Neural cell (in vitro differentiated cells): ENCODE results near the gene BST1. TPM values are rescaled to one million over a fixed set of nuclear protein-coding genes. Genes with fewer than 3 reads are reported as not detected.

Experiments
- H2AFZ ChIP-seq: fragments of 200-600, 300-800 bp; sonication (generic), shearing (Covaris generic); 2 replicates; pipeline ENCODE4 v1.6.0; 2014; ENCODE audit warnings: low read depth, mild to moderate bottlenecking, antibody characterized with exemption, low read length, moderate library complexity
- H3F3A ChIP-seq: fragments of 200-600 bp; shearing (Covaris generic); 2 replicates; pipeline ENCODE4 v1.6.1; 2016; ENCODE audit warnings: mild to moderate bottlenecking, moderate library complexity, mixed read lengths, antibody characterized with exemption, low read length; ENCODE audit not compliant: insufficient read depth, poor library complexity, severe bottlenecking
- H3K27ac ChIP-seq: fragments of 200-600, 300-800 bp; sonication (generic), shearing (Covaris generic); 2 replicates; pipeline ENCODE4 v1.5.1; 2014; ENCODE audit warnings: mild to moderate bottlenecking, low read length, moderate library complexity
- H3K27me3 ChIP-seq: fragments of 300-800, 200-600 bp; sonication (generic), shearing (Covaris generic); 2 replicates; pipeline ENCODE4 v1.6.0; 2014; ENCODE audit warnings: mild to moderate bottlenecking, low read depth, low read length, moderate library complexity; ENCODE audit not compliant: insufficient read depth
- H3K36me3 ChIP-seq: fragments of 300-800, 200-600 bp; sonication (generic), shearing (Covaris generic); 2 replicates; pipeline ENCODE4 v1.5.1; 2014; ENCODE audit warnings: mild to moderate bottlenecking, antibody characterized with exemption, low read length, moderate library complexity; ENCODE audit not compliant: insufficient read depth
- H3K4me2 ChIP-seq: fragments of 300-800, 200-600 bp; sonication (generic), shearing (Covaris generic); 2 replicates; pipeline ENCODE4 v1.6.0; 2014; ENCODE audit warnings: mild to moderate bottlenecking, low read length
- H3K4me3 ChIP-seq: fragments of 300-800, 200-600 bp; sonication (generic), shearing (Covaris generic); 2 replicates; pipeline ENCODE4 v1.5.1; 2014; ENCODE audit warnings: mild to moderate bottlenecking, low read length, moderate library complexity
- H3K79me2 ChIP-seq: fragments of 200-600 bp; shearing (Covaris generic); replicated peaks from 2 replicates; pipeline ENCODE4 v1.6.0; 2014; ENCODE audit warnings: mild to moderate bottlenecking, low read length, moderate library complexity; ENCODE audit not compliant: insufficient read depth
- H3K9ac ChIP-seq: fragments of 300-800, 200-600 bp; sonication (generic), shearing (Covaris generic); 2 replicates; pipeline ENCODE4 v1.6.1; 2016; ENCODE audit warnings: mild to moderate bottlenecking, low read length, mixed read lengths
- H3K9me2 ChIP-seq: fragments of 200-600 bp; shearing (Covaris generic); 2 replicates; pipeline ENCODE4 v1.6.1; 2016; ENCODE audit warnings: mild to moderate bottlenecking, low read length, mixed read lengths; ENCODE audit not compliant: insufficient read depth
- H3K9me3 ChIP-seq: fragments of 200-600, 300-800 bp; sonication (generic), shearing (Covaris generic); 2 replicates; pipeline ENCODE4 v1.6.1; 2016; ENCODE audit warnings: mild to moderate bottlenecking, mixed run types, low read length, moderate library complexity, mixed read lengths
- H4K20me1 ChIP-seq: fragments of 200-600 bp; shearing (Covaris generic); 2 replicates; pipeline ENCODE4 v1.6.1; 2016; ENCODE audit warnings: mild to moderate bottlenecking, mixed run types; ENCODE audit not compliant: insufficient read depth
- CTCF ChIP-seq: fragments of 450-650 bp; IDR thresholded peaks from 2 replicates; pipeline ENCODE4 v1.5.1; 2014; ENCODE audit warnings: antibody characterized with exemption, mild to moderate bottlenecking, moderate library complexity; ENCODE audit not compliant: poor library complexity, severe bottlenecking
- EP300 ChIP-seq: fragments of 450-650 bp; conservative IDR thresholded peaks from 2 replicates; pipeline ENCODE4 v1.6.1; 2014; ENCODE audit warnings: antibody characterized with exemption, mild to moderate bottlenecking, moderate library complexity; ENCODE audit not compliant: poor library complexity, severe bottlenecking
- EZH2 ChIP-seq: fragments of 200-600, 300-800 bp; shearing (Covaris generic), sonication (generic); IDR thresholded peaks from 2 replicates; pipeline ENCODE4 v1.6.1; 2014; ENCODE audit warnings: antibody characterized with exemption, low read length, borderline replicate concordance, mild to moderate bottlenecking; ENCODE audit not compliant: insufficient read depth, poor library complexity, severe bottlenecking
- MXI1 ChIP-seq: fragments of 450-650 bp; conservative IDR thresholded peaks from 2 replicates; pipeline ENCODE4 v1.6.1; 2014; ENCODE audit warnings: antibody characterized with exemption, mild to moderate bottlenecking; ENCODE audit not compliant: poor library complexity, severe bottlenecking
- POLR2AphosphoS5 ChIP-seq: IDR thresholded peaks from 2 replicates; pipeline ENCODE4 v1.6.1; 2012
- RAD21 ChIP-seq: fragments of 450-650 bp; conservative IDR thresholded peaks from 2 replicates; pipeline ENCODE4 v1.6.1; 2014; ENCODE audit warnings: antibody characterized with exemption, mild to moderate bottlenecking, moderate library complexity
- REST ChIP-seq: IDR thresholded peaks from 2 replicates; pipeline ENCODE4 v1.6.1; 2012; ENCODE audit warnings: borderline replicate concordance
- SMC3 ChIP-seq: fragments of 450-650 bp; conservative IDR thresholded peaks from 2 replicates; pipeline ENCODE4 v1.6.1; 2014; ENCODE audit warnings: antibody characterized with exemption, mild to moderate bottlenecking, moderate library complexity; ENCODE audit not compliant: poor library complexity
- TAF1 ChIP-seq: IDR thresholded peaks from 2 replicates; pipeline ENCODE4 v1.6.1; 2012; ENCODE audit warnings: low read depth
- polyA minus RNA-seq: library from RNA; depleted of rRNA, polyadenylated mRNA; stranded (reverse); fragments of >200 nt; gene quantifications from 2 replicates; pipeline ENCODE4 v1.2.3, GENCODE V29; 2014
- polyA plus RNA-seq: library from polyadenylated mRNA; depleted of rRNA; stranded (reverse); fragments of >200 nt; gene quantifications from 2 replicates; pipeline ENCODE4 v1.2.3, GENCODE V29; 2014

Gene BST1
- polyA plus RNA-seq (0.32 and 1.6 TPM in 2 replicates), polyA minus RNA-seq (0.49 and 2.5 TPM in 2 replicates)

GRCh38 chr4:15702941-15703403 lies at the start of gene BST1:
Gene BST1, plus strand, starts transcription at chr4:15703065. Its CDS starts 80 bp downstream, at chr4:15703145.
- H3K4me3 ChIP-seq, result no peak within 1 kb of the TSS
- H3K4me2 ChIP-seq, result no peak within 1 kb of the TSS
- no peak within 1 kb of the TSS for H3K27ac ChIP-seq
- H3K9me3 ChIP-seq, result no peaks in the 10 kb centered on the region
- H3K27me3 ChIP-seq, result no peaks in the 10 kb centered on the region
- no peak within 1 kb of the TSS for H3K9ac ChIP-seq
- H3K79me2 ChIP-seq, result no peaks in the 10 kb centered on the region
- H4K20me1 ChIP-seq, result no peaks in the 10 kb centered on the region
- TF ChIP-seq MXI1, result no peak
- TF ChIP-seq EP300, result no peak
- no peak for TF ChIP-seq REST
- TF ChIP-seq TAF1, result no peak
- TF ChIP-seq POLR2AphosphoS5, result no peak
- H3K36me3 ChIP-seq, result no peaks in the 10 kb centered on the region
- H3K9me2 ChIP-seq, result no peaks in the 10 kb centered on the region
- no peak within 1 kb of the TSS for H2AFZ ChIP-seq
- no peaks in the 10 kb centered on the region for H3F3A ChIP-seq

- Histone ChIP-seq H3F3A (peaks cover 15% of the 10 kb centered on the region), H3K9ac (peak overlapping the region; percentile 92), H3K79me2 (peaks cover 58% of the 10 kb centered on the region), H3K36me3 (no peaks in the 10 kb centered on the region), H3K27ac (peak overlapping the region; percentile 88), H4K20me1 (no peaks in the 10 kb centered on the region), H3K4me2 (peak overlapping the region; percentile 99), H2AFZ (no peak overlapping the region), H3K9me3 (no peaks in the 10 kb centered on the region), H3K27me3 (no peaks in the 10 kb centered on the region), H3K9me2 (no peaks in the 10 kb centered on the region), H3K4me3 (peak overlapping the region; percentile 82)
- TF ChIP-seq RAD21 (no peak), EP300 (no peak), SMC3 (no peak), CTCF (no peak), REST (no peak), POLR2AphosphoS5 (no peak), EZH2 (no peak), MXI1 (no peak), TAF1 (no peak)
These were observed 49.4 kb upstream of the BST1 start for GRCh38 chr4:15653420-15653819.
